Measurements from ENCODE around the gene ID3. TPM values are rescaled to one million over a fixed set of nuclear protein-coding genes. Genes with fewer than 3 reads are reported as not detected.

ID3 gene
- total and polyA plus RNA-seq, 9 of the 15 experiments (the other 6 are each of a cell fraction or from before 2014, with no cell fraction given), result 6.8 to 59.8 (median 23.5) TPM

- TF ChIP-seq ZNF431 (CRISPR knock-in tag; IDR thresholded peaks at IDR 0.05) (no peak), RERE (CRISPR knock-in tag; IDR thresholded peaks at IDR 0.05; ENCODE audit: borderline replicate concordance) (no peak), HDAC2 (IDR thresholded peaks at IDR 0.05) (0 out of 2 replicates have a peak, but pooled peaks have one; percentile 72), ZNF76 (CRISPR knock-in tag; IDR thresholded peaks at IDR 0.05; ENCODE audit: borderline replicate concordance) (no peak), NFATC3 (IDR thresholded peaks at IDR 0.05) (no peak), CBX2 (IDR thresholded peaks at IDR 0.05; ENCODE audit: insufficient read depth, low read length, poor library complexity, severe bottlenecking) (no peak), GTF2F1 (IDR thresholded peaks at IDR 0.05; ENCODE audit: low read depth, low read length) (no peak), RBM34 (IDR thresholded peaks at IDR 0.05; ENCODE audit: borderline replicate concordance, insufficient read depth, low read length) (no peak), ZNF785 (CRISPR knock-in tag; IDR thresholded peaks at IDR 0.05) (no peak), DMBX1 (CRISPR knock-in tag; IDR thresholded peaks at IDR 0.05; ENCODE audit: borderline replicate concordance) (no peak), ETS2 (tag; IDR thresholded peaks at IDR 0.05; ENCODE audit: borderline replicate concordance, poor library complexity, severe bottlenecking) (no peak), MEF2A (IDR thresholded peaks at IDR 0.05; ENCODE audit: control insufficient read depth, low read depth, low read length) (no peak), ZNF696 (CRISPR knock-in tag; conservative IDR thresholded peaks at IDR 0.05) (no peak), CEBPZ (IDR thresholded peaks at IDR 0.05; ENCODE audit: borderline replicate concordance, low read depth, low read length) (no peak)
Observed at GRCh38 chr1:23568608-23569383, 9.5 kb upstream of the ID3 start (continued).
